Fibroblast of villous mesenchyme (primary cell): ENCODE results near the gene SPATA31D3. TPM values are rescaled to one million over a fixed set of nuclear protein-coding genes. Genes with fewer than 3 reads are reported as not detected.

Experiments used
- DNase-seq: peaks from one replicate; pipeline ENCODE4 v3.0.0-alpha.2; 2010; ENCODE audit warnings: low read depth
- H3K4me3 ChIP-seq: 2 replicates; pipeline ENCODE4 v1.5.1; 2011; ENCODE audit warnings: low read depth, mild to moderate bottlenecking, low read length
- CTCF ChIP-seq: IDR thresholded peaks from 2 replicates; pipeline ENCODE4 v1.5.1; 2012; ENCODE audit warnings: low read depth, mild to moderate bottlenecking, low read length; ENCODE audit not compliant: insufficient read depth
- total RNA-seq: library from RNA; depleted of rRNA; stranded (reverse); fragments of >200 nt; gene quantifications from 2 replicates; pipeline ENCODE4 v1.2.3, GENCODE V29; 2012

SPATA31D3 gene
- total RNA-seq, 1 donor = not detected

- DNase-seq = peak; percentile 64
- no peak overlapping the region for H3K4me3 ChIP-seq
- TF ChIP-seq CTCF = no peak
Observed at GRCh38 chr9:81964218-81965171, 21.2 kb downstream of the SPATA31D3 start.

DNA sequence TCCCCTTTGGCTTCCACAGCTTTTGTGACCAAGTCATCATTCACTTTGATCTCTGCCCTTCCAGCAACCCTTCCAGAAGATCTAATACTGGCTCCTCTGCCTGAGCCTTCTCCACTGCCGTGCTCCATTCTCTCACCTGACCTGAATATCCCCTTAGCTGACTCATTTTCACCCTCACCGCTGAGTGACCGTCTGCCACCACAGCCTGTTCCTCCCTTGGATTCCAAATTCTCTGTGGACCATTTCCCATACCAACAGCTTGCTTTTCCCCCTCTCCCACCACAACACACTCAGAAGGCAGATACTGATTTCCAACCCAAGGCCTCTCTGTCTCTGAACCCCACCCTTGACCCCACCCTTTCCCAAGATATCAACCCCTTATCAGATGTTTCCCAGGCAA lies 24.7 kb downstream of the SPATA31D3 start:
- H3K4me3 ChIP-seq = no peak overlapping the region
- no peak for TF ChIP-seq CTCF
- no peak for DNase-seq

DNA sequence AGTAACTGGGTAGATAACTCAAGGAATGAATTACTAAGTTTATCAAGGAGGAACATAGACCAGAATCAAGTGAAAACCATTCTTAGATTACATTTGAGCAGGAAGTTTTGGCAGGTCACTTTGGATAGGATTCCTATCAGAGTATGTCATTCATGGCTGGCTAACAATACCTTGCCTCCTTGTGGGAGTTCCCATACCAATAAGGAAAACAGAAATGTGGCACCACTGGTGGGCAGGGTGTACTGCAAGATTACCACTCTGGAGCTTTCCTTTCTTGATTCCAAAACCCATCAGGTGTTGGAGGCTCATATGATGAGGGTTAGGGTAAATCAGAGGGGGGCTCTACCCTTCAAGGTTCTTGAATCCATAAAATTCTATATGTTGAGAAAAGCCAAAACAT lies 26.7 kb downstream of the SPATA31D3 start:
- no peak for TF ChIP-seq CTCF
- DNase-seq = no peak
- no peak overlapping the region for H3K4me3 ChIP-seq

DNA sequence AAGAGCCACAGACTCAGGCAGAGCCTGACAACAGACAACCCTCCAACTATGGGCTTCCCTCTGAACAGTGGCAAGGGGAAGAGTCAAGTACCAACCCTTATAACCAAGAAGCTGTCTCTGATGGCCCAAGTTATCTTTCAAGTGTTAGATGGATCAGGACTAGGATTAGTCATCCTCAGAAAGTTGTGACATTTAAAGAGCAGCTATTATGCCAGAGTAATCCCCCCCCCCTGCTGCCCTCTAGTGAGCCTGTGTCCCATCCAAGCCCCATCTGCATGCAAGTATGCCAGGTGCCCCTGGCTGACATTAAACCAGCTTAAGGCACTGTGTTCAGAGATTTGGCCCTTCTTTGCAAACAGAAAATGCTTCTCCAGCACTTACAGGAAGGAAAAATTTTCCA lies 28.4 kb downstream of the SPATA31D3 start:
- H3K4me3 ChIP-seq = no peak overlapping the region
- no peak for DNase-seq
- no peak for TF ChIP-seq CTCF

GRCh38 chr9:81974764-81975163 lies 31.5 kb downstream of the SPATA31D3 start:
- no peak overlapping the region for H3K4me3 ChIP-seq
- TF ChIP-seq CTCF = no peak
- DNase-seq = no peak

- DNase-seq = no peak
- TF ChIP-seq CTCF = no peak
- H3K4me3 ChIP-seq = no peak overlapping the region
Observed at GRCh38 chr9:81976351-81976750, 33.1 kb downstream of the SPATA31D3 start.
